CD4-positive, alpha-beta T cell treated with Interleukin-1 beta for 1 hour (primary cell): ENCODE results near the gene ATXN1.

Experiments
- DNase-seq, 2 donors: peaks; one replicate each; pipeline ENCODE4 v3.0.0-alpha.2; 2020 to 2022

The ATXN1 gene

GRCh38 chr6:16320533-16321340 is 440.5 kb downstream of the ATXN1 start:
- DNase-seq = no peak

GRCh38 chr6:16319813-16320532 is 441.3 kb downstream of the ATXN1 start:
- peak; percentile 65 to 70 for DNase-seq

GRCh38 chr6:16318953-16319720 is 442.1 kb downstream of the ATXN1 start:
- DNase-seq = no peak

GRCh38 chr6:16318538-16318937 is 442.7 kb downstream of the ATXN1 start:
- no peak for DNase-seq

GRCh38 chr6:16316741-16317251 is 444.5 kb downstream of the ATXN1 start:
- peak; percentile 26 to 65 for DNase-seq

- no peak for DNase-seq
These were observed 447.0 kb downstream of the ATXN1 start for GRCh38 chr6:16314296-16314695.

GRCh38 chr6:16313732-16314131 is 447.5 kb downstream of the ATXN1 start:
- no peak for DNase-seq

- no peak for DNase-seq
These were observed 449.5 kb downstream of the ATXN1 start for GRCh38 chr6:16311763-16312162.

- DNase-seq = no peak
These were observed 454.9 kb downstream of the ATXN1 start for GRCh38 chr6:16306334-16306733.

GRCh38 chr6:16305788-16306187 is 455.5 kb downstream of the ATXN1 start:
- DNase-seq = no peak

- peak in 1 of 2 donors; percentile 50 for DNase-seq
These were observed 456.0 kb downstream of the ATXN1 start for GRCh38 chr6:16305246-16305725.

GRCh38 chr6:16302721-16303552 is 458.3 kb downstream of the ATXN1 start:
- DNase-seq = no peak

GRCh38 chr6:16301511-16301910 is 459.7 kb downstream of the ATXN1 start:
- DNase-seq = no peak

GRCh38 chr6:16299861-16300260 is 461.4 kb downstream of the ATXN1 start:
- no peak for DNase-seq

GRCh38 chr6:16296061-16296670 is 465.1 kb downstream of the ATXN1 start:
- DNase-seq = no peak

GRCh38 chr6:16295471-16295870 is 465.8 kb downstream of the ATXN1 start:
- DNase-seq = no peak

GRCh38 chr6:16295060-16295459 is 466.2 kb downstream of the ATXN1 start:
- DNase-seq = no peak

- no peak for DNase-seq
These were observed 466.9 kb downstream of the ATXN1 start for GRCh38 chr6:16294371-16294770.

- DNase-seq = no peak
These were observed 468.3 kb downstream of the ATXN1 start for GRCh38 chr6:16292942-16293341.

GRCh38 chr6:16292432-16292831 is 468.8 kb downstream of the ATXN1 start:
- no peak for DNase-seq

GRCh38 chr6:16291739-16292138 is 469.5 kb downstream of the ATXN1 start:
- no peak for DNase-seq

GRCh38 chr6:16288163-16288562 is 473.1 kb downstream of the ATXN1 start:
- no peak for DNase-seq
